Stomach (tissue), 9 donors: ENCODE measurements around the gene NAALADL2. TPM values are rescaled to one million over a fixed set of nuclear protein-coding genes. Genes with fewer than 3 reads are reported as not detected.
A peak's percentile ranks its signal among the peaks of the same experiment; 100 is the strongest.

Source experiments
- DNase-seq, 2 donors: peaks; one replicate each; pipeline versions ENCODE4 v3.0.0 to v3.0.0-alpha.2; 2013 to 2019
- H3K27ac ChIP-seq, 5 donors: fragments of 200-600 bp in 4 of 5; sonication (generic) in 4 of 5; one replicate each; pipeline ENCODE4 v1.5.1; 2013 to 2019; ENCODE audit warnings: mild to moderate bottlenecking in 1 of 5, moderate library complexity in 1 of 5
- H3K27me3 ChIP-seq, 3 donors: fragments of 200-600 bp; sonication (generic); one replicate each; pipeline ENCODE4 v1.5.1; 2017 to 2019; ENCODE audit warnings: mixed run types in 1 of 3
- H3K36me3 ChIP-seq, 4 donors: fragments of 200-600 bp; sonication (generic); 1 replicate in 3 of 4; 2 replicates in 1 of 4; pipeline ENCODE4 v1.5.1; 2016 to 2019
- H3K4me1 ChIP-seq, 4 donors: fragments of 200-600 bp; sonication (generic); one replicate each; pipeline ENCODE4 v1.5.1; 2016 to 2019
- H3K4me3 ChIP-seq, 4 donors: fragments of 200-600 bp; sonication (generic) in 3 of 4; one replicate each; pipeline ENCODE4 v1.5.1; 2016 to 2019; ENCODE audit warnings: mild to moderate bottlenecking in 1 of 4
- H3K9me3 ChIP-seq, 4 donors: fragments of 200-600 bp; sonication (generic); one replicate each; pipeline ENCODE4 v1.5.1; 2016 to 2019
- EP300 ChIP-seq: sonication (generic); formaldehyde crosslinking; IDR thresholded peaks from one replicate; pipeline ENCODE4 v1.6.1; 2017; ENCODE audit warnings: antibody characterized with exemption
- POLR2A ChIP-seq, 4 donors: fragments of 450-650 bp; IDR thresholded peaks; one replicate each; pipeline ENCODE4 v1.6.1; 2016; ENCODE audit warnings: antibody characterized with exemption in 4 of 4, control low read depth in 2 of 4, mild to moderate bottlenecking in 1 of 4, moderate library complexity in 1 of 4
- POLR2AphosphoS5 ChIP-seq, 3 donors: sonication (generic); formaldehyde crosslinking; IDR thresholded peaks; one replicate each; pipeline ENCODE4 v1.6.1; 2016; ENCODE audit warnings: antibody characterized with exemption in 3 of 3
- WGBS, 5 donors: extraction: QIAGEN DNeasy Blood & Tissue Kit in 3 of 5; methylation state at CpG; one replicate each; pipeline versions ENCODE4 v1.1.5 to v1.1.7; 2013 to 2018; 5-methylcytosine and 5-hydroxymethylcytosine counted together
- intact Hi-C: fragments of 100-400 bp; cut with DNase I; formaldehyde crosslinking; loops from one replicate; pipeline ENCODE4 v1.15.1; 2023; ENCODE audit warnings: low total_unique reads
- polyA plus RNA-seq, 3 donors: library from polyadenylated mRNA; stranded (reverse); fragments of 200-250 nt; gene quantifications; one replicate each; pipeline ENCODE4 v1.2.3, GENCODE V29; 2013
- total RNA-seq, 5 donors: library from RNA; depleted of rRNA; stranded (reverse); fragments of >200 nt; gene quantifications; one replicate each; pipeline versions ENCODE4 v1.1.0 to v1.2.3, GENCODE V29; 2014 to 2016
- TF ChIP-seq, protein P1 (sequence below), 7 experiments: fragments of 450-650 bp in 4 of 7; fragments of 200-600 bp in 3 of 7; sonication (generic) in 3 of 7; IDR thresholded peaks; one replicate each; pipeline ENCODE4 v1.5.1; 2016 to 2019; ENCODE audit warnings: antibody characterized with exemption in 7 of 7, control low read depth in 2 of 7, mild to moderate bottlenecking in 1 of 7
- donor health status: healthy with polysubstance abuse.
- donor health status: Bipolar disorder and iron deficiency.
- donor health status: healthy.

Gene NAALADL2
- total and polyA plus RNA-seq, 8 donors, result 0.58 to 43.7 (median 5.4) TPM

DNA sequence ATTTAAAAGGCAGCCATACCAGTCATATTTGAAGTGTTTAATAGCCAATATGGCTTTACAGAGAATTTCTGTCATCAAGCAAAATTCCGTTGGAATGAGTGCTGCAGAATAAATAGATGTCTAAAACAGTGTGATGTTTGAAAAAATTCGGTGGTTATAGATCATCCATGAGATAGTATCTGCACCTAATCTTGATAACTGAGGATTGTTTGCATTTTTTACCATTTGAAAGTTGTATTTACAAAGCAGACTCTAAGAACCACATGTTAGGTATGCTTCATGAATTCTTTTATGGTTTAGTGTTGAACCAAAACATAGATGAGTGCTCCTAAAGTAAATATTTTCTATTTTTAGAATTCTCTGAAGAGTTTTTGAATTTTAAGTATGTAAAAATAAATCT, 476.1 kb downstream of the NAALADL2 start:
- Histone ChIP-seq H3K4me1 (peaks cover 0 to 16% (median 10%) of the 10 kb centered on the region in 4 donors), H3K4me3 (no peak overlapping the region), H3K27ac (no peak overlapping the region), H3K27me3 (no peaks in the 10 kb centered on the region), H3K36me3 (no peaks in the 10 kb centered on the region), H3K9me3 (no peaks in the 10 kb centered on the region)
- TF ChIP-seq POLR2A (IDR thresholded peaks at IDR 0.05), result no peak
- TF ChIP-seq POLR2AphosphoS5 (IDR thresholded peaks at IDR 0.05), result no peak
- no peak for TF ChIP-seq EP300
- TF ChIP-seq, protein P1, sequence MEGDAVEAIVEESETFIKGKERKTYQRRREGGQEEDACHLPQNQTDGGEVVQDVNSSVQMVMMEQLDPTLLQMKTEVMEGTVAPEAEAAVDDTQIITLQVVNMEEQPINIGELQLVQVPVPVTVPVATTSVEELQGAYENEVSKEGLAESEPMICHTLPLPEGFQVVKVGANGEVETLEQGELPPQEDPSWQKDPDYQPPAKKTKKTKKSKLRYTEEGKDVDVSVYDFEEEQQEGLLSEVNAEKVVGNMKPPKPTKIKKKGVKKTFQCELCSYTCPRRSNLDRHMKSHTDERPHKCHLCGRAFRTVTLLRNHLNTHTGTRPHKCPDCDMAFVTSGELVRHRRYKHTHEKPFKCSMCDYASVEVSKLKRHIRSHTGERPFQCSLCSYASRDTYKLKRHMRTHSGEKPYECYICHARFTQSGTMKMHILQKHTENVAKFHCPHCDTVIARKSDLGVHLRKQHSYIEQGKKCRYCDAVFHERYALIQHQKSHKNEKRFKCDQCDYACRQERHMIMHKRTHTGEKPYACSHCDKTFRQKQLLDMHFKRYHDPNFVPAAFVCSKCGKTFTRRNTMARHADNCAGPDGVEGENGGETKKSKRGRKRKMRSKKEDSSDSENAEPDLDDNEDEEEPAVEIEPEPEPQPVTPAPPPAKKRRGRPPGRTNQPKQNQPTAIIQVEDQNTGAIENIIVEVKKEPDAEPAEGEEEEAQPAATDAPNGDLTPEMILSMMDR (IDR thresholded peaks at IDR 0.05), result no peak
- intact Hi-C loops, result no loop called here
- no peak for DNase-seq
- WGBS, 5 donors, result 51 to 59% (median 56%) methylated on average over 2 of the region's 2 CpGs

DNA sequence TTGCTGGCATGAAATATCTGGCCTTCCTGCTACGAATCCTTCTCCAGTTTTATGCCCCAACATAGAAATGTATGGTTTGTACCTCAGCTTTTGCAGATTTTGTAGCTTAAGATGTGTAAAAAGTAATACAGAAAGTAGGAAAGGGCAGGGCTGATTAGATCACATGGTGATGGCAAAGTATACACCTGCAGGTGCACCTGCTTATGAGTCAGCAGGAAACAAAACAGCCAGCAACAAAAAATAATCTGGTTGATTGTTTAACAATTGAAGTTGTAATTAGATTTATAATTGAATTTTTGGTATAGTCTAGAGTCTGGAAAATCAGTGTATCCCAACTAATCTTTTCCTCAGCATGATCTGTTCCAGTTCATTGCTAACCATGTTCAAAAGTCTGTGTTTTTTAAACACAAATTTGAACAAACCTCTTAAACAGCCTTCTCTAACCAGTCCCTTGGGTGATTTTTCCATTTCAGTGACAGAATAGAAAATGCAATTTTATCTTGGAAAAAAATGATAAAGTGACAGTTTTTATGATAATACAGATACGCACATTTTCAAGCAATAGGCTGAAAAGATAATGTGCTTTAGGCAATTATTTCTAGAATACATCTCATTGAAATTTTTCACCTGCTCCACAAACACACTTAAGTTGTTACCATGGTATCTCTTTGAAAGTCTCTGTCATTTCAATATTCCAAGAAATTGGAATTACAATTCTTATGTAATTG, 477.4 kb downstream of the NAALADL2 start:
- no peak for TF ChIP-seq POLR2A (IDR thresholded peaks at IDR 0.05)
- TF ChIP-seq POLR2AphosphoS5 (IDR thresholded peaks at IDR 0.05), result peak in 1 of 3 donors; percentile 26
- TF ChIP-seq EP300, result no peak
- 70 to 92% (median 84%) methylated on average over 2 of the region's 2 CpGs for WGBS, 5 donors

DNA sequence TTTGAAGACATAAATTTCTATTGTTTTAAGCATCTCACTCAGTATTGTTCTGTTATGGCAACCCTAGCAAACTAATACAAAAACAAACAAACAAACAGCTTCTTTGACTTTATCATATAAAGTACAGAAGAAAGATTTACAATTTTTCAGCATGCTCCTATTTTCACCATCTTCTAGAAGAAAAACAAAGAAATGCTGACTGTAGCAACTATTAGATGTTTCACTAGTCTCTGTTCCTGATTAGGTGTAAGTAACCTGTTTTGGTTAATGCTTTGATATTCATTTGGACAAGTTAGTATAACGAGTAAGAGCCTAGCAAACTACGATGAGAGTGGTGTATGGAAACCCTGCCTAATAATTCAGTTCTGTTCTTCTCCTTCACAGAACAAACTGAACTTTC, 478.5 kb downstream of the NAALADL2 start:
- no peak for TF ChIP-seq EP300
- TF ChIP-seq, protein P1 (IDR thresholded peaks at IDR 0.05), result no peak
- TF ChIP-seq POLR2AphosphoS5 (IDR thresholded peaks at IDR 0.05), result no peak
- TF ChIP-seq POLR2A (IDR thresholded peaks at IDR 0.05), result no peak
- no peak overlapping the region for H3K27ac ChIP-seq
- no peaks in the 10 kb centered on the region for H3K27me3 ChIP-seq
- 90 to 100% (median 95%) methylated on average over 2 of the region's 2 CpGs for WGBS, 5 donors
- DNase-seq, result no peak
- no peak overlapping the region for H3K4me3 ChIP-seq
- no peaks in the 10 kb centered on the region for H3K36me3 ChIP-seq
- intact Hi-C loops, result no loop called here
- no peaks in the 10 kb centered on the region for H3K9me3 ChIP-seq
- H3K4me1 ChIP-seq, result peaks cover 0 to 16% (median 10%) of the 10 kb centered on the region in 4 donors

More for the DNA sequence above, 477.4 kb downstream of the NAALADL2 start:
- intact Hi-C loops, result no loop called here
- H3K27me3 ChIP-seq, result no peaks in the 10 kb centered on the region
- no peaks in the 10 kb centered on the region for H3K9me3 ChIP-seq
- H3K4me1 ChIP-seq, result peaks cover 0 to 16% (median 10%) of the 10 kb centered on the region in 4 donors
- DNase-seq, result peak in 1 of 2 donors; percentile 51
- H3K36me3 ChIP-seq, result no peaks in the 10 kb centered on the region
- no peak overlapping the region for H3K4me3 ChIP-seq
- peak overlapping the region in 1 of 5 donors; percentile 14 for H3K27ac ChIP-seq

DNA sequence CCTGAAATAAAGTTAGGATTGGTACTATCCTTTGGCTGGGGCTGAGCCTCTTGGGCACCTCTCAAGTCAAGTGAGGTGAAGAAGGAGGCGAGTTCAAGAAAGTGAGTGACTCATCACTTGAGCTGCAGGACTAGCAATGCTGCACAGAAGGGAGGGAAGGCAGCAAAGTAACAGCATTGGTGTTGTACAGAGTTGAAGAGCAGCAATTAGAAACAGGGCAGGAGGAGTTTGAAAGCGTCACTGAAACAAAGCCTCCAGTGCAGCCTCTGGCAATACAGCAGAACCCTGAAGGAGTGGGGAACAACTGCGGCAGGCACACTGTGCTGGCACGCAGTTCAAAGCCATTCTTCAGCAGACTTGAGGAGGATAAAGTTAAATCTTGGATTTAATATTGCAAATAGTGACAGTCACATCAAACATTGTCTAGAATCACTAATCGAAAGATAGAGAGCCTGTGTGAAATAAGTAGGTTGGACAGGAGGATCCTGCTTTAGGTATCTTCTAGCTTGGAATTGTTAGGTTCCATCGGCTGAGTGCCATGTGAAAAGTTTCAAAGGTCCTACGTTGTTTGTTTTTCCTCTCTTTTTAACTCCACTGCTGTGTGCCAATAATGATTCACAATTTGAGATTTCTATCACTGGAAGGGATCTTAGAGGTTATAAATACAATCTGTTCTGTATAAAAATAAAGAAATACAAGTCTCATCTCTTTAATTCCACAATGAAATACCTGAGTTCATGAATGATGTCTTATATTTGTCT, 479.8 kb downstream of the NAALADL2 start:
- no peak for TF ChIP-seq POLR2AphosphoS5 (IDR thresholded peaks at IDR 0.05)
- TF ChIP-seq, protein P1 (IDR thresholded peaks at IDR 0.05), result no peak
- TF ChIP-seq EP300, result no peak
- TF ChIP-seq POLR2A (IDR thresholded peaks at IDR 0.05), result no peak
- WGBS, 5 donors, result 39 to 44% (median 43%) methylated on average over 7 of the region's 7 CpGs
- Histone ChIP-seq H3K4me1 (peaks cover 0 to 16% (median 10%) of the 10 kb centered on the region in 4 donors), H3K9me3 (no peaks in the 10 kb centered on the region), H3K27me3 (no peaks in the 10 kb centered on the region), H3K27ac (peak overlapping the region in 2 of 5 donors; percentile 26 to 39), H3K36me3 (no peaks in the 10 kb centered on the region), H3K4me3 (no peak overlapping the region)
- peak; percentile 3 to 26 for DNase-seq
- intact Hi-C loops, result no loop called here
